HG02763 (cell line): ENCODE data around the gene MTREX.

ENCODE experiments used
- ATAC-seq: cut with Tn5 transposase; IDR thresholded peaks from one replicate; pipeline ENCODE4 v1.9.1; 2021; ENCODE audit warnings: mild to moderate bottlenecking, moderate library complexity; ENCODE audit not compliant: unreplicated experiment

Gene MTREX

DNA sequence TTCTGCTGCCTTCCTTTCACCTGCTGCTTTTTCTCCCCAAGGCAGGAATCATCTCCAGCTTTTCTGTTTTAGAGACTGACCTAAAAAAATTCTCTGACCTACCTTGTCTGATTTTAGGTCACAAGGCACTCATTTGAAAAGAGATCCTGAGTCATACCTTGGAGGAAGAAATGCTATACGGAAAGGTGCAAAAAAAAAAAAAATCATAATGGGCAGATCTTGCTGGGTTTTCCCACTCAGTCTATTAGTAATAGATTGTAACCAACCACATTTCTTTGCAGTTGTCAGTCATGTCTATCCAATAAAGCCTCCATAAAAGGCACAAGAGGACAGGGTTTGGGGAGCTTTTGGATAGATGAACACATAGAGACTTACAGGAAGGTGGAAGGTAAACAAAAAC is 70.0 kb downstream of the MTREX start:
- ATAC-seq, result no peak

DNA sequence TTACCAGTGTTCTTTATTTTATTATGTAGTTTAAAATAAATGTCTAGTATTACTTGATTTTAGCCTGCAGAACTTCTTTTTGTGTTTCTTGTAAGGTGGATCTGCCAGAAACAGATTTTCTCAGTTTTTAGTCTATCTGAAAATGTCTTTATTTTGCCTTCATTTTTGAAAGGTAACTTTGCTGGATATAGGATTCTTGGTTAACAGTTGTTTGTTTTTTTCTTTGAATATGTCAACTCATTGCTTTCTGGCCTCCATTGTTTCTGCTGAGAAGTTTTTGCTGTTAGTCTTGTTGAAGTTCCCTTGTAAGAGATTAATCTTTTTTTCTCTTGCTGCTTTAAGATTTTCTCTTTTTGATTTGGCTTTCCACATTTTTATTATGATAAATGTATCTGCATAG is 75.5 kb downstream of the MTREX start:
- no peak for ATAC-seq

- ATAC-seq, result no peak
Measured at GRCh38 chr5:55384072-55384471, 76.3 kb downstream of the MTREX start.

DNA sequence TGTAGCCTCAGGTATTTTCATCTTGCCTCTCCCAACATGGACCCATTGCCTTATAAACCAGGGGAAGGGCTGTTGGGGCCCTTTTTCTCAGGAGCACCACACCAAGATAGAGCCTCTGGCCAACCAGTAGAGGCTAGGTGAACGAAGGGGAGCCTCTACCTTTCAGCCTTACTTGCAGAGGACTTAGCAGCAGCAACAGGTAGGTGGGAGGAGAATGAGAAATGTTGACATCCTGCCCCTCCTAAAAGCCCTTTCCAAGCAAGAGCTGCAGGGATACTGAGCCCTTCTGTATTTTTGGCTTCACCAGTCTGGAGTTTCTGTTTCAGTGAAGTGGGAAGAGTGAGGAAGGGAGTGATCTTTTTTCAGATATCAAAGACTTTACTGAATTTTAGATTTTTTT is 77.4 kb downstream of the MTREX start:
- ATAC-seq, result no peak

DNA sequence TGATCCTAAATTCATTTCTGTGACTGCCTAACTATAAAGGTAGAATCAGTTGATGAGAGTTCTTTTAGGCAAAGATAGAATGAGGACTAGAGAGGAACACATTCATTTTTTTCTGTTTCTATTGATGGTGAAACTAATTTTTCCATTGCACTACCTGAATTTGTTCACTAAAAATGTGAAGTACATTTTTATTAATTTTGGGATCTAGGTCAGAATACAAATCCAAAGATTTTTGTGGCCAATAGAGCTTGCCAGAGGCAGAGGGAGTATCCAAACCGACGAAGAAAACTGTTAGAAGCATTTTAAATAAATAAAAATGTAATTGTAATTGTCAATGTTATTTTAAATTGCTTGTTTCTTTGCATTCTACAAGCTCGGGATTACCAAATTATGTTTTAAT is 78.1 kb downstream of the MTREX start:
- ATAC-seq, result no peak

GRCh38 chr5:55386356-55386755 is 78.6 kb downstream of the MTREX start:
- ATAC-seq, result no peak

DNA sequence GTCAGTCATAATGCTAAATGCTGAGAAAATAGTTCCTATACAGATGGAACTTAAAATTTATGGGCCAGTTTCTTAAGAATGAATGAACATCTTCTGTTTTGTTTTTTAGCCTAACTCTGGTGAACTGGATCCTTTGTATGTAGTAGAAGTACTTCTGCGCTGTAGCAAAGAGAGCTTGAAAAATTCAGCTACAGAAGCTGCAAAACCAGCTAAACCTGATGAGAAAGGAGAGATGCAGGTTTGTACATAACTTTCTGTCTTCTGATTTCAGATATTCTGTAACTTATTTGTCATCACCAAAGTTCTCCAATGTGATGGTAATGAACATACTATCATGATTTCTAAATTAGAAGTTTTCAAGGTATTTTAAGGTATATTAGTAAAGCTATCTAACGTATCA is 80.1 kb downstream of the MTREX start:
- no peak for ATAC-seq

- no peak for ATAC-seq
Measured at GRCh38 chr5:55391707-55392106, 83.9 kb downstream of the MTREX start.

DNA sequence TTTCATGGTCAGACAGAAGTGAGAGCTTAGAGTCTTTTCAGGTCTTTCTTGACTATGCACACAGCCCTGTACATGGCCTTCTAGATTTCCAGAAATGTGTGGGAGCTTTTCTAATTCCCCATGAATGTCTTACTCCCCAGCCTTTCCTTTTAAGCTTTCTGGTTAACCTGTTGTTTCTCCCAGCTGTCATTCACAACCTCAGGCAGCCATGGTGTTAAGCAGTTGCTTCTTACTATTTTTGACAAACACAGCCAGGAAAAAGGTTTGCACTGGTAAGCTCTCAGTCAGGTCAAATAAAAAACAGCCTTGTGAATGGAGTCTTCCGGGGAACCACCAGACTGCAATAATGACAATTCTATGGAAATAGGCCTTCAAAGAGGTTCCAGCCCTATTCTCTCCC is 84.9 kb downstream of the MTREX start:
- ATAC-seq, result no peak

- ATAC-seq, result no peak
Measured at GRCh38 chr5:55393501-55394175, 85.8 kb downstream of the MTREX start.

GRCh38 chr5:55402199-55402598 is 94.4 kb downstream of the MTREX start:
- no peak for ATAC-seq

DNA sequence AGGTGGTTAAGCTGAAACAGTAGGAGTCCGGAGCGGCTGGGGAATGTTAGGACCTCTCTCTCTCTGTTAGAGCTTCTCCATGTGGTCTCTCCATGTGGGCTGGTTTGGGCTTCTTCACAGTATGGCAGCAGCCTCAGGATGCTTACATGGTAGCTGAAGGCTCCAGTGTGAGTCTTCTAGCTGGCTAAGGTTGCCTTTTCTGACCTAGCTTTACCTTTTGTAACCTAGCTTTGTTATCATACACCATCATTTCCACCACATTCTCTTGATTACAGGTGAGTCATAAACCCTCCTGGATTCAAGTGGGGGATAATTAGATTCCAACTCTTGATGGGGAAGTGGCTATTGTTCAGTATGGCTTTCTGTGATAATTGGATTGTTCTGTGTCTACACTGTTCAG is 98.5 kb downstream of the MTREX start:
- ATAC-seq, result no peak

DNA sequence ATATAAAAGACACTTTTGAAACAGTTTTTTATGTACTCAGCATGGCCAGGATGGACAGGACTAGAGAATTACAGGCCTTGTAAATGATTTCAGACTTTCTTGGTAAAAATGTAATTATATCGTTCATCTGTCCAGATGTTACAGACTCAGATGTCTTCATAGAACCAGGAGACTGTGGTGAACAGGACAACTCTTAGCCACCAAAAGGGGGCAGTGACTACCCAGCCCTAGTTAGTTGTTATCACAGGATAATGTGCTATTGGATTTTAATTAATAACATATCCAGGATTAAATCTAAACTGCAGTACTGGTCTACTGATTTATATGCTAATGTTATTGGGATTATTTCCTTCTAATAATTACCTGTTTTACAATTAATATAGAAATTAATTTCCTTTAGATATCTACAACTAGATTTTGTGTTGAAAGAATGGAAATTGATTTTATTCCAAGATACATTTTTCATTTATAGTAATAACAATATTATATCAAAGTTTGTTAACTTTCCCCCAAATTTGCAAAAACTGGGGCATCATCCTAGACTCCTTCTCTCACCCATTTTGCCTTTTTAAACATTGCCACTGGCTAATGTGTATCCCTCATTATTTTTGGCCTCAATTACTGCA is 99.4 kb downstream of the MTREX start:
- no peak for ATAC-seq

DNA sequence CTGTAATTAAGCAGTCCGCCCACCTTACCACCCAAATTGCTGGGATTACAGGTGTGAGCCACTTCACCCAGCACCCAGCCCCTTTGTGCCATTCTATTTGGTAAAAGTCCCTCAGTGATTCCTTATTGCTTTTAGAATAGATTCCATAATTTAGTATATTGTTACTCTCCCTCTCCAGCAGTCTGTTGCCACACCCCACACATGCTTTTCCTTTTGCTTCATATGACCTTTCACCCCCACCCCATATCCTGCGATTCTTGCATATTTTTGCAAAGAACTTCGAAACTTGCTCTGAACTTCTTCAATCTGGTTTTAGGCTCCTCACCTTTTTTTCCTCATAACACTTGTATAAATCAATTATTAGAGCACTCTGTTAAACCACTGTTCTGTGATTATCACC is 100.2 kb downstream of the MTREX start:
- ATAC-seq, result no peak

DNA sequence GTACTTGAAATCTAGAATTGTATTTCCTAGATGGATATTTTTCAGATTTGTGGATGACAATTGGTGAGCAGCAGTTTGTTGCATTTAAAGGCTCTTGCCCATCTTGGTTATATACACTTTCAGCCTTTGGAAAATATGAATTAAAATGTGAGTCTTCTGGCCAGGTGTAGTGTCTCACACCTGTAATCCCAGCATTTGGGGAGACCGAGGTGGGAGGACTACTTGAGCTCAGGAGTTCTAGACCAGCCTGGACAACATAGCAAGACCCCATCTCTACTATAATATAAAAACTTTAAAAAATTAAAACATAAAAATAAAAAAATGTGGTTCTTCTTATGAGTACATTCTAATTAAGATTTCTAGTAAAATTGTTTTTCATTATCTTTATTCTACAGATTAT is 102.0 kb downstream of the MTREX start:
- ATAC-seq, result no peak

DNA sequence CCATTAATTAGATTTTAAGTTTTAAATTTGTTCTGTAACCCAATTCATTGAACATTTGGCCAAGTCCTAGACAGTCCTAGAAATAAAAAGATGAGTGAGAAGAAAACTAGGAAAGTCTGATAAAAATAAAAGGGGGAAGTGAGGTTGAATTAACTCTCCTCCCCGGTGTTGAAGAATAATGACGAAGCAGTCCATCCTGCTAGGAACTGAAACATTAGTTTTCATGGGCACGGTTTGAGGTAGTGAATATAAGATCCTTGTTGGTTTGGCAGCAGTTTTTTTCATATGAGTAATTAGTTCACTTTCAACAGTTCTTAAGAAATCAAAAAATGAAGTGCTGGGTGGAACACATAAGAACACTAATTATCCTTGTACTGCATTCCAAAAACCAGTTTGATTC is 103.1 kb downstream of the MTREX start:
- no peak for ATAC-seq

GRCh38 chr5:55411876-55412275 is 104.1 kb downstream of the MTREX start:
- no peak for ATAC-seq

DNA sequence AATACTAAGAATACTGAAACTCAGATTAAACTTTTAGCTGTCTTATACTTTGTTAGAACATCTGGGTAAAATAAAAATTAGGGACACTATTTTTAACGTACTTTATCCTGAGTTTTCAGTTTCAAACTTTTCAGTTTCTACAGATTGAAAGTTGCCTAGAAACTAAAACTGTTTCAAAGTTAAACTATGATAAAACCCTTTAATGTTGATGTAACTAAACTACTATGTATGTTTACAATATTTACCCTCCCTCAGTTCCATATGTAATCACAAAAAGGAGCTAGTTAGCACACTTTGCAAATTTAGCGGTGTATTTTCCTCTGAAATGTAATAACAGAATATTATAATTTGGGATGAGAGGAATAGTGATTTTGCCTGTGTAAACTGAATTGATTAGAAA is 105.9 kb downstream of the MTREX start:
- no peak for ATAC-seq

GRCh38 chr5:55415071-55415470 is 107.3 kb downstream of the MTREX start:
- ATAC-seq, result no peak

DNA sequence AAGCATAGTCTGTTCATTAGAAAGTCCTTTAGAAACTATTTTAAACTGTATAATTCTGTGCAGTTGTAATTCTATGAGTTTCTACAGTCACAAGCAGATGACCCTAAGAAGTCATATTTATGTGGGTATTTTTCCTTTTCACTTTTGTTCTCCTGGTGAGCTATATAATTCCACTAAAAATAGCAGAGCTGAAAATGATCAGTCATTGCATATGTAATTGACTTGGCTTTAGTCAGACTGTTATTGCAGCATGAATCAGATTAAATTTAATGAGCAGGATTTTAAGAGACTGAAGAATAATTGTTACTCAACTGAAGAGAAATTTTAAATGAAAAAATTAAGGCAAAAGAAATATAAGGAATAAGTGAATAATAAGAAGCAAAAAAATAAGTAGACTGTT is 108.5 kb downstream of the MTREX start:
- ATAC-seq, result no peak

DNA sequence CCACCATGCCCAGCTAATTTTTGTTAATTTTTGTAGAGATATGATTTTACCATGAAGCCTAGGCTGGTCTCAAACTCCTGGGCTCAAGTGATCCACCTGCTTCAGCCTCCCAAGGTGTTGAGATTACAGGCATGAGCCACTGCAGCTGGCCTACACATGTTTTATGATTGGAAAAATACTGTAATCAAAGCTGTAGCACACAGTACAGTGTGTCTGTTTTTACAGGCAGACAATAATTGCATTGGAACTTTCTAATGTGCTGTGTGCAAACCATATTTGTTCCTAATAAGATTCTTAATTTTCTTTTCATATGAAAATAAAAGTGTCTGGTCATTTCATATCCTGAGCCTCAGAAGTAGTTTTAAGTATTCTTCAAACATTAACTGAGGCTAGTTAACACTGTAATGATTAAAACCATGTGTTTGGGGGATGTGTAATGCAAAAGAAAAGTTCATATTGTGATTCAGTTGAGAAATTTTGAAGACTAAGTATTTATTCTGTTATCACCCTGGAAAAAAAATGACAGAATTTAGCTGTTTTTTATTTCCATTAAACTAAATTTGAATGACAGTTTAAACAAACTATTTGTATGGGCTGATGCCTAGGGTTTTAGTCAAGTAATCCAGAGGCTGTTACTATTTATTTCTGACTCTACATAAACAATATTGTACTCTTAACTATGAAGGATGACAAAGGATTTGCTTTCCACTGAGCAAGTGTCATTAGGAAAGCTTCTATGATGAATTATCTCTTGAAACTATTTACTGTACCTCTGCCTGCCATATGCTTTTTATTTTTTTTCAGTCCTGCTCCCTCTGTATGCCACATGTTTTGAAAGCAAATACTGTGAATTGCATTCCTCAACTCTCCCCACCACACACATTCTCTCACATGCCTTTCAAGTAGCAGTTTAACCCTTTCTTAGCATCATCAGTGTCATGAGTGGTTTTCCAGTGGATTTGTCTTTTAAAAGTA is 111.5 kb downstream of the MTREX start:
- ATAC-seq, result no peak

- peak; percentile 86 for ATAC-seq
Measured at GRCh38 chr5:55421074-55421529, 113.3 kb downstream of the MTREX start.
